K562 (cell line): ENCODE data around the gene CXCL17. TPM values are rescaled to one million over a fixed set of nuclear protein-coding genes. Genes with fewer than 3 reads are reported as not detected.

Experiments
- ATAC-seq: fragments of 200-7000 bp; cut with Tn5 transposase; 3 replicates; pipeline ENCODE4 v1.9.1; 2020; ENCODE audit warnings: moderate library complexity
- BruUV-seq: library from RNA; stranded (reverse); fragments of 400-500 nt; replicated peaks from 2 replicates; lab custom pipeline; 2021; lab: Mats Ljungman, UMichigan
- CTCF ChIA-PET: fragments of 300-600 bp; formaldehyde crosslinking; extraction: SDS; loops from one replicate; lab custom pipeline; 2021; ENCODE audit warnings: low intra/inter-chr PET ratio; lab: Yijun Ruan, JAX
- POLR2A ChIA-PET: fragments of 300-600, 350-650 bp; sonication (Branson Sonifier 250); formaldehyde crosslinking; extraction: SDS; loops from one replicate; lab custom pipeline; 2021; ENCODE audit warnings: antibody characterized with exemption, inconsistent platforms; lab: Yijun Ruan, JAX
- DNase-seq, 4 experiments: peaks; one replicate each; pipeline versions ENCODE4 v3.0.0 to v3.0.0-alpha.2; 2011 to 2018; ENCODE audit warnings: low spot score in 3 of 4, mixed read lengths in 3 of 4; ENCODE audit errors: extremely low read depth in 1 of 4
- FAIRE-seq: peaks from 2 replicates; lab custom pipeline; 2011; peaks lifted over from hg19 to GRCh38; lab: Jason Lieb, UNC
- H2AFZ ChIP-seq: 2 replicates; pipeline ENCODE4 v1.6.0; 2011; ENCODE audit warnings: low read depth, low read length, control low read depth, inconsistent platforms
- H3K27ac ChIP-seq: fragments of 200-600 bp; 3 replicates; pipeline ENCODE4 v1.8.0; 2011; ENCODE audit warnings: low read depth, mild to moderate bottlenecking, control low read depth, inconsistent platforms, low read length, moderate library complexity, mixed read lengths; ENCODE audit errors: extremely low read depth
- H3K27me3 ChIP-seq, 2 experiments: fragments of 300-600 bp in 1 of 2; 2 replicates in 1 of 2; 3 replicates in 1 of 2; pipeline versions ENCODE4 v1.6.0 to v1.8.0; 2011; ENCODE audit warnings: inconsistent platforms in 2 of 2, low read length in 2 of 2, mild to moderate bottlenecking in 1 of 2, mixed read lengths in 1 of 2, moderate library complexity in 1 of 2; ENCODE audit not compliant: control insufficient read depth in 2 of 2, insufficient read depth in 2 of 2
- H3K36me3 ChIP-seq: fragments of 300-600 bp; 3 replicates; pipeline ENCODE4 v1.8.0; 2011; ENCODE audit warnings: mild to moderate bottlenecking, low read length, inconsistent platforms; ENCODE audit not compliant: control insufficient read depth, insufficient read depth
- H3K4me1 ChIP-seq, 2 experiments: fragments of 200-600 bp in 1 of 2; replicated peaks in 1 of 2; 2 replicates in 1 of 2; 3 replicates in 1 of 2; pipeline versions ENCODE4 v1.5.1 to v1.8.0; 2011; ENCODE audit warnings: inconsistent platforms in 2 of 2, low read length in 2 of 2, mild to moderate bottlenecking in 1 of 2, mixed read lengths in 1 of 2, moderate library complexity in 1 of 2; ENCODE audit not compliant: control insufficient read depth in 2 of 2, insufficient read depth in 2 of 2
- H3K4me2 ChIP-seq: 2 replicates; pipeline ENCODE4 v1.6.1; 2011; ENCODE audit warnings: low read length, control low read depth, inconsistent platforms, mixed read lengths; ENCODE audit not compliant: insufficient read depth
- H3K4me3 ChIP-seq: fragments of 200-600 bp; sonication (generic), shearing (Covaris generic); 2 replicates; pipeline ENCODE4 v1.5.1; 2016; ENCODE audit warnings: control low read depth, inconsistent platforms
- H3K79me2 ChIP-seq: fragments of 200-600 bp; 3 replicates; pipeline ENCODE4 v1.8.0; 2011; ENCODE audit warnings: low read length, inconsistent platforms; ENCODE audit not compliant: control insufficient read depth, insufficient read depth
- H3K9ac ChIP-seq, 2 experiments: 2 replicates each; pipeline versions ENCODE4 v1.6.0 to v1.6.1; 2011; ENCODE audit warnings: low read depth in 2 of 2, low read length in 2 of 2, control low read depth in 1 of 2, inconsistent platforms in 1 of 2, mild to moderate bottlenecking in 1 of 2, mixed read lengths in 1 of 2; ENCODE audit not compliant: insufficient read depth in 1 of 2
- H3K9me1 ChIP-seq: one replicate; pipeline ENCODE4 v1.6.0; 2011; ENCODE audit warnings: inconsistent platforms, mild to moderate bottlenecking, low read length, moderate library complexity; ENCODE audit not compliant: control insufficient read depth, insufficient read depth
- H3K9me3 ChIP-seq: replicated peaks from 2 replicates; pipeline ENCODE4 v1.5.1; 2011; ENCODE audit warnings: low read depth, low read length, inconsistent platforms; ENCODE audit not compliant: control insufficient read depth, insufficient read depth
- H4K20me1 ChIP-seq: replicated peaks from 2 replicates; pipeline ENCODE4 v1.6.1; 2011; ENCODE audit warnings: low read length, inconsistent platforms, mixed read lengths; ENCODE audit not compliant: control insufficient read depth, insufficient read depth
- BCLAF1 ChIP-seq, 2 experiments: fragments of 450-650 bp in 1 of 2; IDR thresholded peaks; 2 replicates each; pipeline ENCODE4 v1.6.1; 2011 to 2017; ENCODE audit warnings: low read depth in 2 of 2, antibody characterized with exemption in 1 of 2, borderline replicate concordance in 1 of 2, low read length in 1 of 2, mild to moderate bottlenecking in 1 of 2, mixed read lengths in 1 of 2; ENCODE audit not compliant: control insufficient read depth in 1 of 2
- HDAC2 ChIP-seq: fragments of 450-650 bp; IDR thresholded peaks from 2 replicates; pipeline ENCODE4 v1.6.1; 2016; ENCODE audit warnings: mild to moderate bottlenecking
- HMGXB4 ChIP-seq: sonication (generic); formaldehyde crosslinking; IDR thresholded peaks from 2 replicates; pipeline ENCODE4 v1.8.1; 2023; ENCODE audit warnings: mild to moderate bottlenecking, missing genetic modification reagents
- MEF2A ChIP-seq: IDR thresholded peaks from 2 replicates; pipeline ENCODE4 v1.6.1; 2011; ENCODE audit warnings: low read depth, mild to moderate bottlenecking, low read length, moderate library complexity; ENCODE audit not compliant: control insufficient read depth
- NCOR1 ChIP-seq: fragments of 450-650 bp; IDR thresholded peaks from 2 replicates; pipeline ENCODE4 v1.6.1; 2016; ENCODE audit warnings: mild to moderate bottlenecking, moderate library complexity
- PCBP2 ChIP-seq: fragments of 200-400 bp; formaldehyde crosslinking; IDR thresholded peaks from 2 replicates; pipeline ENCODE4 v1.6.1; 2018; ENCODE audit warnings: low read length, low read depth, mild to moderate bottlenecking, moderate library complexity; ENCODE audit not compliant: poor library complexity, severe bottlenecking
- RBFOX2 ChIP-seq: fragments of 200-400 bp; formaldehyde crosslinking; IDR thresholded peaks from 2 replicates; pipeline ENCODE4 v1.6.1; 2017; ENCODE audit warnings: low read depth, mild to moderate bottlenecking, low read length, moderate library complexity
- RCOR1 ChIP-seq, 2 experiments: IDR thresholded peaks; 2 replicates each; pipeline ENCODE4 v1.6.1; 2012; ENCODE audit warnings: low read depth in 2 of 2, low read length in 2 of 2, borderline replicate concordance in 1 of 2, improper control_type of control experiment in 1 of 2
- RNF219 ChIP-seq: fragments of 250-450 bp; sonication (Bioruptor Pico); IDR thresholded peaks from 2 replicates; pipeline ENCODE4 v1.5.0; 2022; ENCODE audit warnings: mild to moderate bottlenecking
- SMARCA5 ChIP-seq: fragments of 450-650 bp; IDR thresholded peaks from 2 replicates; pipeline ENCODE4 v1.6.1; 2016
- XRCC3 ChIP-seq: fragments of 450-650 bp; IDR thresholded peaks from 2 replicates; pipeline ENCODE4 v1.6.1; 2017; ENCODE audit warnings: mild to moderate bottlenecking, moderate library complexity
- ZBTB12 ChIP-seq: fragments of 250-450 bp; sonication (Bioruptor Pico); IDR thresholded peaks from 2 replicates; pipeline ENCODE4 v1.4.0; 2020
- ZFPM2 ChIP-seq: fragments of 250-450 bp; sonication (Bioruptor Pico); IDR thresholded peaks from 2 replicates; pipeline ENCODE4 v1.5.1; 2022; ENCODE audit warnings: mild to moderate bottlenecking
- ZNF507 ChIP-seq: conservative IDR thresholded peaks from 2 replicates; pipeline ENCODE4 v1.6.1; 2017; ENCODE audit warnings: missing genetic modification characterization, missing compliant biosample characterization
- WGBS: fragments of 100-300 bp; shearing (Covaris generic); methylation state at CpG from one replicate; pipeline ENCODE4 v1.1.6; 2016; ENCODE audit warnings: low coverage, mixed read lengths; ENCODE audit not compliant: insufficient coverage; ENCODE audit errors: missing lambda C conversion rate; 5-methylcytosine and 5-hydroxymethylcytosine counted together
- in situ Hi-C: fragments of 300-500 bp; cut with MboI; formaldehyde crosslinking; loops from 4 replicates; pipeline ENCODE4 v1.15.0; 2018; ENCODE audit warnings: inconsistent platforms, mixed read lengths
- intact Hi-C: fragments of 100-400 bp; cut with micrococcal nuclease; formaldehyde crosslinking; loops from 2 replicates; pipeline ENCODE4 v1.14.2; 2022
- polyA plus RNA-seq, 8 experiments: library from polyadenylated mRNA; depleted of rRNA in 4 of 8; stranded (reverse) in 5 of 8; unstranded in 3 of 8; fragments of >200 nt; fragmentation: Nextera tagmentation in 2 of 8; fragmentation: Illumina TruSeq in 1 of 8; extraction: Ambion mirVana in 2 of 8; extraction: Trizol in 1 of 8; gene quantifications; 2 replicates each; pipeline versions ENCODE4 v1.2.1 to v1.2.3, GENCODE V29; 2011 to 2014; ENCODE audit warnings: inconsistent platforms in 1 of 8, missing spikeins in 1 of 8
- total RNA-seq, 7 experiments: library from RNA; depleted of rRNA in 6 of 7; stranded (reverse); fragments of >200 nt in 6 of 7; fragmentation: Illumina TruSeq in 2 of 7; extraction: Trizol in 2 of 7; gene quantifications; 2 replicates each; pipeline versions ENCODE4 v1.2.1 to v1.2.3, GENCODE V29; 2011 to 2021; ENCODE audit warnings: low replicate concordance in 1 of 7

CXCL17 gene
- total and polyA plus RNA-seq, 9 of the 15 experiments (the other 6 are each of a cell fraction or from before 2014, with no cell fraction given), result 0.10 to 0.15 TPM; not detected in 7

- no peak overlapping the region for H3K27ac ChIP-seq
- no peak for TF ChIP-seq RBFOX2
- TF ChIP-seq ZNF507 (tag), result no peak
- TF ChIP-seq ZBTB12, result no peak
- TF ChIP-seq XRCC3, result no peak
- TF ChIP-seq RNF219 (CRISPR knock-in tag), result no peak
- no peak for TF ChIP-seq ZFPM2
- TF ChIP-seq RCOR1 (IDR thresholded peaks at IDR 0.05; ENCODE audit: borderline replicate concordance in 1 of 2, low read depth in 2 of 2, low read length in 2 of 2), result no peak
- no peak for TF ChIP-seq NCOR1
- TF ChIP-seq HMGXB4 (CRISPR knock-in tag), result no peak
- TF ChIP-seq SMARCA5, result no peak
- TF ChIP-seq MEF2A, result no peak
- no peak for TF ChIP-seq BCLAF1 (IDR thresholded peaks at IDR 0.05; ENCODE audit: borderline replicate concordance in 1 of 2, control insufficient read depth in 1 of 2, low read depth in 2 of 2, low read length in 1 of 2)
- TF ChIP-seq PCBP2, result no peak
- no peak for TF ChIP-seq HDAC2
Observed at GRCh38 chr19:42461700-42462324, 19.1 kb upstream of the CXCL17 start.

More at GRCh38 chr19:42461700-42462324, 19.1 kb upstream of the CXCL17 start:
- BruUV-seq, result no TSS peak
- in situ Hi-C loops, result no loop called here
- H3K36me3 ChIP-seq, result no peaks in the 10 kb centered on the region
- no peak for ATAC-seq
- H3K9ac ChIP-seq, result no peak overlapping the region
- no peak for FAIRE-seq
- H3K4me1 ChIP-seq, result no peaks in the 10 kb centered on the region; a peak in 1 of 5 replicates
- H3K9me1 ChIP-seq, result no peaks in the 10 kb centered on the region
- no peak for DNase-seq
- H3K79me2 ChIP-seq, result no peaks in the 10 kb centered on the region
- intact Hi-C loops, result no loop called here
- WGBS, result 10% methylated on average over 4 of the region's 4 CpGs
- H3K4me3 ChIP-seq, result no peak overlapping the region
- H4K20me1 ChIP-seq, result no peaks in the 10 kb centered on the region
- no peak overlapping the region for H3K4me2 ChIP-seq
- no peaks in the 10 kb centered on the region for H3K9me3 ChIP-seq
- no peak overlapping the region for H2AFZ ChIP-seq
- POLR2A ChIA-PET, result interaction anchor here (1.5 kb wide), 1 partner anchor 10 kb away, joined by 5 read pairs; no protein-coding TSS in a partner anchor
- CTCF ChIA-PET, result no interaction called here
- peaks cover 18 to 41% of the 10 kb centered on the region in 2 experiments; a peak in 4 of 5 replicates for H3K27me3 ChIP-seq
